Fibroblast of the aortic adventitia (primary cell): ENCODE data around the gene ZNF574. TPM values are rescaled to one million over a fixed set of nuclear protein-coding genes. Genes with fewer than 3 reads are reported as not detected.
A peak's percentile ranks its signal among the peaks of the same experiment; 100 is the strongest.

Experiments
- DNase-seq: peaks from one replicate; pipeline ENCODE4 v3.0.0-alpha.2; 2010; ENCODE audit warnings: low read depth
- H3K4me3 ChIP-seq: 2 replicates; pipeline ENCODE4 v1.5.1; 2011; ENCODE audit warnings: low read depth, mild to moderate bottlenecking, control low read depth, low read length, moderate library complexity
- total RNA-seq: library from RNA; depleted of rRNA; stranded (reverse); fragments of >200 nt; gene quantifications from 2 replicates; pipeline ENCODE4 v1.2.3, GENCODE V29; 2012; ENCODE audit warnings: low replicate concordance
- TF ChIP-seq, protein P1 (sequence below): IDR thresholded peaks from 2 replicates; pipeline ENCODE4 v1.5.1; 2011; ENCODE audit warnings: mild to moderate bottlenecking, low read length, control low read depth, inconsistent platforms; ENCODE audit not compliant: insufficient read depth

ZNF574 gene
- total RNA-seq, 1 donor = 17.2 TPM

DNA sequence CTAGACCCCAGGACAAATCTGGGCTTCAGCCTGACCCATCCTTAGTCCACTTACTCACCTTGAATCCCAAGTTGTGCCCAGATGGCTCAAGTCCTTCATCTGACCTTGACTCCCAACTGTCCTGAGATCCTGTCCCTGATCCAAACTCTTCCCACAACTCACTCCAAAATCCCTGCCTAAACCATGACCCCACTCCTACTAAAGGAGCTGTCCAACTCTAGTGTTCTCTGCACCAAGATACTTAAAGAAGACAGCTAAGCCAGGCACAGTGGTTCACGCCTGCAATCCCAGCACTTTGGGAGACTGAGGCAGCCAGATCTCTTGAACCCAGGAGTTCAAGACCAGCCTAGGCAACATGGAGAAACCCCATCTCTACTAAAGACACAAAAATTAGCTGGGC is 47.8 kb downstream of the ZNF574 start:
- no peak for DNase-seq
- H3K4me3 ChIP-seq = no peak overlapping the region
- TF ChIP-seq, protein P1, sequence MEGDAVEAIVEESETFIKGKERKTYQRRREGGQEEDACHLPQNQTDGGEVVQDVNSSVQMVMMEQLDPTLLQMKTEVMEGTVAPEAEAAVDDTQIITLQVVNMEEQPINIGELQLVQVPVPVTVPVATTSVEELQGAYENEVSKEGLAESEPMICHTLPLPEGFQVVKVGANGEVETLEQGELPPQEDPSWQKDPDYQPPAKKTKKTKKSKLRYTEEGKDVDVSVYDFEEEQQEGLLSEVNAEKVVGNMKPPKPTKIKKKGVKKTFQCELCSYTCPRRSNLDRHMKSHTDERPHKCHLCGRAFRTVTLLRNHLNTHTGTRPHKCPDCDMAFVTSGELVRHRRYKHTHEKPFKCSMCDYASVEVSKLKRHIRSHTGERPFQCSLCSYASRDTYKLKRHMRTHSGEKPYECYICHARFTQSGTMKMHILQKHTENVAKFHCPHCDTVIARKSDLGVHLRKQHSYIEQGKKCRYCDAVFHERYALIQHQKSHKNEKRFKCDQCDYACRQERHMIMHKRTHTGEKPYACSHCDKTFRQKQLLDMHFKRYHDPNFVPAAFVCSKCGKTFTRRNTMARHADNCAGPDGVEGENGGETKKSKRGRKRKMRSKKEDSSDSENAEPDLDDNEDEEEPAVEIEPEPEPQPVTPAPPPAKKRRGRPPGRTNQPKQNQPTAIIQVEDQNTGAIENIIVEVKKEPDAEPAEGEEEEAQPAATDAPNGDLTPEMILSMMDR = no peak

DNA sequence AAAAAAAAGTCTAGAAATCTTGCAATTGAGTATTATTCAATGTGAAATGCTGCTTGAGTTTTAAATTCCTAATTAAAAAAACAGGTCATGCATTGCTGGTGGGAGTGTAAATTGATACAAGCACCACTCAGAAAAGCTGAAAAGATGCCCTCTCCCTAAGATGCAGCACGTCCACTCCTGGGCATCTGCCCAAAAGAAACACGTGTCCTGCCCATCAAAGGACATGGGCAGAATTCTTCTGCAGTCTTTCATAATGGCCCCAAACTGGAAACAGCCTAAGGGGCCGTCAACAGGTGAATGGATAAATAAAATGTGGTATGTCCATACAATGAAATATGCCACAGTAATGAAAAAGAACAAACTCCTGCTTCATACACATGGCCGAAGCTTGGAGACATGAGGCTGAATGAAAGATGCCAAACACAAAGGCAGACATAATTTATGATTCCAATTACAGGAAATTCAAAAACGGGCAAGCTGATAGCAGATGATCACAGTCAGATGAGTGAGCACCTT is 48.5 kb downstream of the ZNF574 start:
- H3K4me3 ChIP-seq = no peak overlapping the region
- TF ChIP-seq, protein P1 = no peak
- no peak for DNase-seq

DNA sequence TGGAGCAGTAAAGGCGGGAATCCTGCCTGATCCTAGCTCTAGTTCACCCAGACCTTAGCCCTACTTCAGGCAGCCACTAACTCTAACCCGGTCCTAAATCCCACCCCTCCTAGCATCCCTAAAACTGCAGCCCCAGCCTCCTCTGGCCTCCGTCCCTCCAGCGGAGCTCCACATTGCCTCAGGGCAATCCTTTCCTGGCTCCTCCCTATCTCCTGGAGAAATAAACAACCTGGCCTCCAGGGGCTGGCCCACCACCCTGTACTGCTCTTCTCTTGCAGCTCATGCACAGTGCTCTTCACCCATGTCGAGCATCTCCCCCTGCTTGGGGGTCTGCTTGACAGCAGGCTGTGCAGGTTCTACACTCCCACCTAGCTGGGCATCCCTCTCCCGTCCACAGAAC is 49.6 kb downstream of the ZNF574 start:
- DNase-seq = no peak
- TF ChIP-seq, protein P1 = no peak
- no peak overlapping the region for H3K4me3 ChIP-seq

DNA sequence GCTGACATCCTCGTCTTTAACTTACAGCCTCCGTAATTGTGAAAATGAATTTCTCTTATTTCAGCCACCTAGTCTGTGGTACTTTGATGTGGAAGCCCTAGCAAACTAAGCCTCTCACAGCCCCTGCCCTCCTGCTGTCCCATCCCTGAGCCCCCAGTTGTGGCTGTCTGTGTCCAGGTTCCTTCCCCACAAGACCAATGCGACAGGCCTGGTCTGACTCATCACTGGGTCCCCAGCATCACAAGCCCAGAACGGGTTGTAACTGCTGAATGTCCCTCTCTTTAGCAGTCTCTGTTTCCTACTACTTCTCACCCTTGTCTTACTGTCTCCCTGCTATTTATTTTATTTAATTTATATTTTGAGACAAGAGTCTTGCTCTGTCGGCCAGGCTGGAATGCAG is 50.6 kb downstream of the ZNF574 start:
- no peak for DNase-seq
- TF ChIP-seq, protein P1 = no peak
- H3K4me3 ChIP-seq = no peak overlapping the region

DNA sequence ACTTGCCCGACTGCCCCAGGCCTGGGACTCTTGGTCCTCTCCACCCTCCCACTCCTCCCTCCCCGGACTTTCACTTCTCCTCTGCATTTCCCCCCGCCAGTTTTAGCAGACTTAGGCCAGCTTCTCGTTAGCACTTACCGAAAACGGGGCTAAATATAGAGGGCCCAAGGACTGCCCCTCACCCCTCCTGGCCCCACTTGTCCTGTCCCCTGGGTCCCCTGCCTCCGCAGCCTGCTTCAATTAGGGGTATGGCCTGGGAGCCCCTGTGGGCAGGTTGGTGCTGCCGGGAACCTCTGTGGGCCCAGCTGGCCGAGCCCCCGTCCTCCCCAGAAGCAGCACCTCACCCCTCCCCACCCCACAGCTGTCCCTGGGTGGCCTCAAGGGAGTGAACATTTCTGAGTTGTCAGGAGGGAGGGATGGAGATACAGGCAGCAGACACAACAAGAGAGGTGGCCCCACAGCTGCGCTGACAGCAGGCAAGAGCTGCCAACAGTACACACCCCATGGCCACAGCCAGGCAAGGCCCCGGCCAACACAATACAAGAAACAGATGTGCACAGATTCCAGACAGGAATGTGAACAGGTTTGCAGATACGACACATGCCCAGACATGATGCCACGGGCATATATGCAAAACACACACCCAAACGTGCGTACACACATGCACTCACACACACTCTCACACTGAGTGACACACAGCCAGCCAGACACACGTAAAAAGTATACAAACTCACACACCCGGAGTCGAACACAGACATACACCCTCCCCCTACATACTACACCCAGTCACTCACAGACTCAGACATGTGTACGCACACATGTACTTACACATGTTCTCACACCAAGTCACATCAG is 53.7 kb downstream of the ZNF574 start:
- no peak overlapping the region for H3K4me3 ChIP-seq
- TF ChIP-seq, protein P1 = no peak
- peak; percentile 86 for DNase-seq

DNA sequence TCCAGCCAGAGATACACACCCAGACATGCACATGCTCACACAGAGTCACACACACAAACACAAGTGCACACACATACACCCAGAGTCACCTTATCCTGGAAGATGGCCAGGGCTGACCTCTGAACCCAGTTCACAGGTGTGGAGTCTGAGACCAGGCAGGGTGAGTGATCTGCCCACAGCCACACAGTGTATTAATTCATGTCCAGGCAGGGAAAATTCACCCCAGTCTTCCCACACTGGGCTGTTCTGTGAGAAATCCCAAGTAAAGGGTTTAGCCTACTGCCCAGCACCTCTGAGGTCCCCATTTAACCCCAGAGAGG is 54.2 kb downstream of the ZNF574 start:
- no peak for DNase-seq
- TF ChIP-seq, protein P1 = no peak
- no peak overlapping the region for H3K4me3 ChIP-seq

Other genes with a start within 250 kb of the ZNF574 start
- not detected in 2 replicates for gene LYPD4, start 231.5 kb upstream of the ZNF574 start, total RNA-seq
- not detected in 2 replicates for gene DMRTC2, start 231.1 kb upstream of the ZNF574 start, total RNA-seq
- gene RPS19, start 215.9 kb upstream of the ZNF574 start, total RNA-seq = 827 and 1,080 TPM in 2 replicates
- gene CD79A, start 198.9 kb upstream of the ZNF574 start, total RNA-seq = 0.09 TPM in 1 of 2 replicates, not detected in the other
- gene ARHGEF1, start 193.0 kb upstream of the ZNF574 start, total RNA-seq = 26.8 and 57.6 TPM in 2 replicates
- gene ERFL, start 147.7 kb upstream of the ZNF574 start, total RNA-seq = 0.57 TPM in 1 of 2 replicates, not detected in the other
- gene RABAC1, start 116.8 kb upstream of the ZNF574 start, total RNA-seq = 122 and 201 TPM in 2 replicates
- gene ATP1A3, start 81.9 kb upstream of the ZNF574 start, total RNA-seq = not detected in 2 replicates
- gene GRIK5, start 6.0 kb upstream of the ZNF574 start, total RNA-seq = 0.08 and 0.18 TPM in 2 replicates
- 0.08 and 0.18 TPM in 2 replicates for gene POU2F2, start 56.3 kb downstream of the ZNF574 start, total RNA-seq
- 11.1 and 13.5 TPM in 2 replicates for gene DEDD2, start 141.5 kb downstream of the ZNF574 start, total RNA-seq
- 6.0 and 13.0 TPM in 2 replicates for gene ZNF526, start 144.1 kb downstream of the ZNF574 start, total RNA-seq
- 3.1 and 18.3 TPM in 2 replicates for gene GSK3A, start 166.4 kb downstream of the ZNF574 start, total RNA-seq
- 18.2 and 30.4 TPM in 2 replicates for gene ERF, start 179.0 kb downstream of the ZNF574 start, total RNA-seq
- 35.3 and 36.1 TPM in 2 replicates for gene CIC, start 193.1 kb downstream of the ZNF574 start, total RNA-seq
- gene PRR19, start 226.0 kb downstream of the ZNF574 start, total RNA-seq = 0.90 and 1.1 TPM in 2 replicates
- gene PAFAH1B3, start 226.5 kb downstream of the ZNF574 start, total RNA-seq = 23.0 and 28.2 TPM in 2 replicates
- gene TMEM145, start 237.1 kb downstream of the ZNF574 start, total RNA-seq = not detected in 2 replicates
- gene MEGF8, start 249.5 kb downstream of the ZNF574 start, total RNA-seq = 20.0 and 28.5 TPM in 2 replicates